ENCODE measurements around the gene SLC22A8. TPM values are rescaled to one million over a fixed set of nuclear protein-coding genes. Genes with fewer than 3 reads are reported as not detected.

Gene SLC22A8
- total and polyA plus RNA-seq, 2 experiments from 2014 or later: not detected

- H2AFZ ChIP-seq: 0 out of 2 replicates have a peak overlapping the region, but pooled peaks have one; percentile 43
- no peaks in the 10 kb centered on the region for H3K36me3 ChIP-seq (ENCODE audit: insufficient read depth)
- Mint-ChIP-seq H3K9me3 (no peaks in the 10 kb centered on the region), H3K4me1 (peaks cover 18% of the 10 kb centered on the region), H3K36me3 (ENCODE audit: low read depth) (no peaks in the 10 kb centered on the region), H3K4me3 (no peak overlapping the region), H3K27ac (no peak overlapping the region), H3K27me3 (ENCODE audit: insufficient read depth, low read depth, poor library complexity) (peaks cover 4% of the 10 kb centered on the region)
- H3F3A ChIP-seq (replicated peaks; ENCODE audit: low read depth): no peaks in the 10 kb centered on the region
- H3K27ac ChIP-seq (ENCODE audit: low read depth): no peak overlapping the region
- H3K9me2 ChIP-seq (ENCODE audit: insufficient read depth): no peaks in the 10 kb centered on the region
- ATAC-seq (no peak), DNase-seq (ENCODE audit: low spot score) (no peak)
- no peak overlapping the region for H3K4me2 ChIP-seq
- no peak overlapping the region for H3K4me3 ChIP-seq
- TF ChIP-seq ETS1 (IDR thresholded peaks at IDR 0.05) (no peak), ZNF114 (CRISPR knock-in tag; IDR thresholded peaks at IDR 0.05) (no peak), REST (IDR thresholded peaks at IDR 0.05; ENCODE audit: unreplicated experiment) (no peak), ZNF462 (CRISPR knock-in tag; IDR thresholded peaks at IDR 0.05) (no peak), STAT1 (IDR thresholded peaks at IDR 0.05; ENCODE audit: unreplicated experiment) (no peak), CREB1 (CRISPR knock-in tag; IDR thresholded peaks at IDR 0.05; ENCODE audit: low read depth) (no peak), NANOG (IDR thresholded peaks at IDR 0.05; ENCODE audit: borderline replicate concordance) (no peak)
- H3K79me2 ChIP-seq (replicated peaks; ENCODE audit: insufficient read depth): no peaks in the 10 kb centered on the region
- no peaks in the 10 kb centered on the region for H3K27me3 ChIP-seq (ENCODE audit: insufficient read depth)
- H3K4me1 ChIP-seq (ENCODE audit: insufficient read depth): no peaks in the 10 kb centered on the region; the same call in 1 of the 2 replicates
- H4K20me1 ChIP-seq (replicated peaks; ENCODE audit: insufficient read depth): no peaks in the 10 kb centered on the region
These were observed 4.7 kb downstream of the SLC22A8 start for GRCh38 chr11:63010934-63011439.

All from GM23338 (cell line).